Keratinocyte (primary cell): ENCODE results near the gene FNIP2.

ENCODE experiments used
- EZH2 ChIP-seq: IDR thresholded peaks from one replicate; pipeline ENCODE4 v1.6.1; 2012; ENCODE audit warnings: inconsistent platforms, mild to moderate bottlenecking, low read length, moderate library complexity
- TF ChIP-seq, protein P1 (sequence below), 3 experiments: IDR thresholded peaks in 1 of 3; conservative IDR thresholded peaks in 1 of 3; optimal IDR thresholded peaks in 1 of 3; 2 replicates in 2 of 3; 3 replicates in 1 of 3; pipeline versions ENCODE3 to v1.5.1; 2011; ENCODE audit warnings: low read length in 3 of 3, mild to moderate bottlenecking in 3 of 3, moderate library complexity in 2 of 3, control low read depth in 1 of 3, inconsistent platforms in 1 of 3; ENCODE audit not compliant: insufficient read depth in 2 of 3; ENCODE audit errors: extremely low read depth in 1 of 3

DNA sequence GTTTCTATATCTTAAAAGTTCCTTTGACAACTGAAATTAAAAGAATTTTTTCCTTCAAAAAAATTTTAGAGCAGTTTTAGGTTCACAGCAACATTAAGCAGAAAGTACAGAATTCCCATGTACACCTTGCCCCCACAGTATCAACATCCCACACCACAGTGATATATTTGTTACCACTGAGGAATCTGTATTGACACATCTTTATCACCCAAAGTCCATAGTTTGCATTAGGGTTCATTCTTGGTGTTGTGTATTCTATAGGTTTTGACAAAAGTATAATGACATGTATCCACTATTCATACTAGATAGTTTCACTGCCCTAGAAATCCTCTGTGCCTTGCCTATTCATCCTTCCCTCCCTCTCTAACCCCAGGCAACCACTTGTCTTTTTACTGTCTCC, 43.7 kb downstream of the FNIP2 start:
- TF ChIP-seq, protein P1, sequence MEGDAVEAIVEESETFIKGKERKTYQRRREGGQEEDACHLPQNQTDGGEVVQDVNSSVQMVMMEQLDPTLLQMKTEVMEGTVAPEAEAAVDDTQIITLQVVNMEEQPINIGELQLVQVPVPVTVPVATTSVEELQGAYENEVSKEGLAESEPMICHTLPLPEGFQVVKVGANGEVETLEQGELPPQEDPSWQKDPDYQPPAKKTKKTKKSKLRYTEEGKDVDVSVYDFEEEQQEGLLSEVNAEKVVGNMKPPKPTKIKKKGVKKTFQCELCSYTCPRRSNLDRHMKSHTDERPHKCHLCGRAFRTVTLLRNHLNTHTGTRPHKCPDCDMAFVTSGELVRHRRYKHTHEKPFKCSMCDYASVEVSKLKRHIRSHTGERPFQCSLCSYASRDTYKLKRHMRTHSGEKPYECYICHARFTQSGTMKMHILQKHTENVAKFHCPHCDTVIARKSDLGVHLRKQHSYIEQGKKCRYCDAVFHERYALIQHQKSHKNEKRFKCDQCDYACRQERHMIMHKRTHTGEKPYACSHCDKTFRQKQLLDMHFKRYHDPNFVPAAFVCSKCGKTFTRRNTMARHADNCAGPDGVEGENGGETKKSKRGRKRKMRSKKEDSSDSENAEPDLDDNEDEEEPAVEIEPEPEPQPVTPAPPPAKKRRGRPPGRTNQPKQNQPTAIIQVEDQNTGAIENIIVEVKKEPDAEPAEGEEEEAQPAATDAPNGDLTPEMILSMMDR (optimal IDR thresholded peaks at IDR 0.05 in 1 of 3, IDR thresholded peaks at IDR 0.05 in 1 of 3, conservative IDR thresholded peaks at IDR 0.05 in 1 of 3; ENCODE audit: extremely low read depth in 1 of 3, insufficient read depth in 2 of 3, low read length in 3 of 3): no peak
- TF ChIP-seq EZH2: no peak
